Esophagus squamous epithelium (tissue), 5 donors: Measurements from ENCODE around the gene FOXA2. TPM values are rescaled to one million over a fixed set of nuclear protein-coding genes. Genes with fewer than 3 reads are reported as not detected.

Experiments used
- DNase-seq: peaks from one replicate; lab custom pipeline; 2025; lab: John Stamatoyannopoulos, UW
- H3K27ac ChIP-seq, 4 donors: fragments of 200-600 bp; sonication (generic); one replicate each; pipeline ENCODE4 v1.5.1; 2016 to 2019; ENCODE audit warnings: mild to moderate bottlenecking in 1 of 4
- H3K27me3 ChIP-seq, 4 donors: fragments of 200-600 bp; sonication (generic); 1 replicate in 3 of 4; 2 replicates in 1 of 4; pipeline versions ENCODE4 v1.5.1 to v1.6.0; 2017 to 2021; ENCODE audit warnings: antibody characterized with exemption in 1 of 4
- H3K36me3 ChIP-seq, 3 donors: fragments of 200-600 bp; sonication (generic); one replicate each; pipeline ENCODE4 v1.5.1; 2016 to 2019
- H3K4me1 ChIP-seq, 3 donors: fragments of 200-600 bp; sonication (generic); one replicate each; pipeline ENCODE4 v1.5.1; 2017 to 2019
- H3K4me3 ChIP-seq, 4 donors: fragments of 200-600 bp; sonication (generic); 1 replicate in 3 of 4; 2 replicates in 1 of 4; pipeline ENCODE4 v1.5.1; 2016 to 2019; ENCODE audit warnings: mild to moderate bottlenecking in 2 of 4, moderate library complexity in 1 of 4
- H3K9me3 ChIP-seq, 3 donors: fragments of 200-600 bp; sonication (generic); one replicate each; pipeline ENCODE4 v1.5.1; 2016 to 2019
- CTCF ChIP-seq, 6 experiments: fragments of 450-650 bp in 4 of 6; fragments of 200-600 bp in 2 of 6; sonication (generic) in 2 of 6; IDR thresholded peaks; one replicate each; pipeline ENCODE4 v1.5.1; 2016 to 2019; ENCODE audit warnings: antibody characterized with exemption in 6 of 6, mild to moderate bottlenecking in 4 of 6, moderate library complexity in 4 of 6
- POLR2A ChIP-seq, 4 donors: fragments of 450-650 bp; IDR thresholded peaks; one replicate each; pipeline ENCODE4 v1.6.1; 2017; ENCODE audit warnings: antibody characterized with exemption in 4 of 4, mild to moderate bottlenecking in 4 of 4, moderate library complexity in 3 of 4
- WGBS, 2 donors: methylation state at CpG; one replicate each; pipeline ENCODE4 v1.1.5; 2018; 5-methylcytosine and 5-hydroxymethylcytosine counted together
- intact Hi-C: fragments of 100-400 bp; cut with DNase I; formaldehyde crosslinking; loops from one replicate; pipeline ENCODE4 v1.15.0; 2022
- total RNA-seq, 4 donors: library from RNA; depleted of rRNA; stranded (reverse); fragments of >200 nt; gene quantifications; one replicate each; pipeline ENCODE4 v1.1.0, GENCODE V29; 2016
- donor health status: DM: yes; HTN: yes; CAD: no.

FOXA2 gene
- total RNA-seq, 4 donors from 2014 or later: 0.13 TPM; not detected in 3

- intact Hi-C loops: no loop called here
- H3K27ac ChIP-seq: no peak overlapping the region
- no peak overlapping the region for H3K4me3 ChIP-seq
- H3K36me3 ChIP-seq: no peaks in the 10 kb centered on the region
- H3K4me1 ChIP-seq: peaks cover 0 to 21% (median 5%) of the 10 kb centered on the region in 3 donors
- H3K9me3 ChIP-seq: no peaks in the 10 kb centered on the region
- WGBS, 2 donors: 38 to 61% methylated on average over 4 of the region's 4 CpGs
- peaks cover 12 to 100% (median 26%) of the 10 kb centered on the region in 4 donors for H3K27me3 ChIP-seq
- TF ChIP-seq POLR2A (IDR thresholded peaks at IDR 0.05) (no peak), CTCF (IDR thresholded peaks at IDR 0.05) (no peak)
- DNase-seq: no peak
Measured at GRCh38 chr20:22575737-22576136, 8.6 kb downstream of the FOXA2 start.

GRCh38 chr20:22575087-22575721, 9.2 kb downstream of the FOXA2 start:
- WGBS, 2 donors: 40 to 57% methylated on average over 7 to 9 of the region's 9 CpGs
- Histone ChIP-seq H3K27ac (no peak overlapping the region), H3K4me1 (peaks cover 0 to 21% (median 5%) of the 10 kb centered on the region in 3 donors), H3K36me3 (no peaks in the 10 kb centered on the region), H3K9me3 (no peaks in the 10 kb centered on the region), H3K27me3 (peaks cover 12 to 100% (median 28%) of the 10 kb centered on the region in 4 donors), H3K4me3 (no peak overlapping the region)
- DNase-seq: no peak
- TF ChIP-seq CTCF (IDR thresholded peaks at IDR 0.05) (no peak), POLR2A (IDR thresholded peaks at IDR 0.05) (no peak)
- intact Hi-C loops: no loop called here

- no peaks in the 10 kb centered on the region for H3K36me3 ChIP-seq
- no peak for DNase-seq
- TF ChIP-seq CTCF (IDR thresholded peaks at IDR 0.05) (no peak), POLR2A (IDR thresholded peaks at IDR 0.05) (no peak)
- H3K4me3 ChIP-seq: no peak overlapping the region
- H3K9me3 ChIP-seq: no peaks in the 10 kb centered on the region
- intact Hi-C loops: no loop called here
- 66 to 68% methylated on average over 3 to 4 of the region's 4 CpGs for WGBS, 2 donors
- peaks cover 0 to 21% (median 5%) of the 10 kb centered on the region in 3 donors for H3K4me1 ChIP-seq
- no peak overlapping the region for H3K27ac ChIP-seq
- peaks cover 12 to 100% (median 28%) of the 10 kb centered on the region in 4 donors for H3K27me3 ChIP-seq
Measured at GRCh38 chr20:22574545-22575086, 9.8 kb downstream of the FOXA2 start.

GRCh38 chr20:22572491-22572890, 11.9 kb downstream of the FOXA2 start:
- Histone ChIP-seq H3K4me3 (no peak overlapping the region), H3K27me3 (peaks cover 0 to 100% (median 32%) of the 10 kb centered on the region in 4 donors), H3K4me1 (peaks cover 0 to 13% (median 9%) of the 10 kb centered on the region in 3 donors), H3K36me3 (no peaks in the 10 kb centered on the region), H3K9me3 (no peaks in the 10 kb centered on the region), H3K27ac (no peak overlapping the region)
- TF ChIP-seq CTCF (IDR thresholded peaks at IDR 0.05) (no peak), POLR2A (IDR thresholded peaks at IDR 0.05) (no peak)
- 25 to 76% methylated on average over 1 to 2 of the region's 6 CpGs for WGBS, 2 donors
- intact Hi-C loops: no loop called here
- DNase-seq: no peak

GRCh38 chr20:22572023-22572422, 12.3 kb downstream of the FOXA2 start:
- H3K27me3 ChIP-seq: peaks cover 0 to 100% (median 29%) of the 10 kb centered on the region in 4 donors
- 60 to 79% methylated on average over 1 to 3 of the region's 3 CpGs for WGBS, 2 donors

More at GRCh38 chr20:22572023-22572422, 12.3 kb downstream of the FOXA2 start:
- Histone ChIP-seq H3K4me1 (peaks cover 0 to 12% (median 9%) of the 10 kb centered on the region in 3 donors), H3K9me3 (no peaks in the 10 kb centered on the region), H3K36me3 (no peaks in the 10 kb centered on the region), H3K27ac (no peak overlapping the region), H3K4me3 (no peak overlapping the region)
- no peak for DNase-seq
- TF ChIP-seq POLR2A (IDR thresholded peaks at IDR 0.05): no peak
- no peak for TF ChIP-seq CTCF (IDR thresholded peaks at IDR 0.05)
- intact Hi-C loops: no loop called here
